Stimulated activated CD4-positive, alpha-beta T cell treated with anti-CD3 and anti-CD28 coated beads, TNF-alpha, amount 100 ng/mL, for 48 hours (primary cell): Measurements from ENCODE around the gene KCNMA1.

Experiments
- DNase-seq, 3 donors: peaks; one replicate each; pipeline ENCODE4 v3.0.0-alpha.2; 2020; ENCODE audit warnings: low read depth in 3 of 3

The KCNMA1 gene

GRCh38 chr10:76864922-76865321 is 772.7 kb downstream of the KCNMA1 start:
- no peak for DNase-seq

GRCh38 chr10:76858721-76859120 is 778.9 kb downstream of the KCNMA1 start:
- DNase-seq = no peak

GRCh38 chr10:76840802-76841201 is 796.8 kb downstream of the KCNMA1 start:
- no peak for DNase-seq

- DNase-seq = no peak
Observed at GRCh38 chr10:76839276-76839675, 798.3 kb downstream of the KCNMA1 start.

- no peak for DNase-seq
Observed at GRCh38 chr10:76830218-76830617, 807.4 kb downstream of the KCNMA1 start.

GRCh38 chr10:76829724-76830123 is 807.9 kb downstream of the KCNMA1 start:
- DNase-seq = no peak
